SK-N-MC (cell line): Measurements from ENCODE around the gene ABCB6.

ENCODE experiments used
- EZH2 ChIP-seq: fragments of 200-600 bp; sonication (generic); IDR thresholded peaks from one replicate; pipeline ENCODE4 v1.6.1; 2017; ENCODE audit warnings: antibody characterized with exemption
- FOXP2 ChIP-seq: optimal IDR thresholded peaks from 2 replicates; pipeline ENCODE3; 2011; ENCODE audit warnings: mild to moderate bottlenecking, moderate library complexity; ENCODE audit not compliant: insufficient read depth; ENCODE audit errors: extremely low read length, control extremely low read depth
- POLR2AphosphoS5 ChIP-seq: IDR thresholded peaks from 2 replicates; pipeline ENCODE4 v1.6.1; 2012; ENCODE audit warnings: mild to moderate bottlenecking, low read depth, low read length, borderline replicate concordance

- TF ChIP-seq EZH2, result no peak
- no peak for TF ChIP-seq POLR2AphosphoS5
- TF ChIP-seq FOXP2, result no peak
Observed at GRCh38 chr2:219254590-219255201, 35.9 kb upstream of the ABCB6 start.
